Neural cell (in vitro differentiated cells): ENCODE data around the gene FTSJ3.

ENCODE experiments used
- REST ChIP-seq: IDR thresholded peaks from 2 replicates; pipeline ENCODE4 v1.6.1; 2012; ENCODE audit warnings: borderline replicate concordance
- TF ChIP-seq, protein P1 (sequence below): fragments of 450-650 bp; IDR thresholded peaks from 2 replicates; pipeline ENCODE4 v1.5.1; 2014; ENCODE audit warnings: antibody characterized with exemption, mild to moderate bottlenecking, moderate library complexity; ENCODE audit not compliant: poor library complexity, severe bottlenecking

- TF ChIP-seq, protein P1, sequence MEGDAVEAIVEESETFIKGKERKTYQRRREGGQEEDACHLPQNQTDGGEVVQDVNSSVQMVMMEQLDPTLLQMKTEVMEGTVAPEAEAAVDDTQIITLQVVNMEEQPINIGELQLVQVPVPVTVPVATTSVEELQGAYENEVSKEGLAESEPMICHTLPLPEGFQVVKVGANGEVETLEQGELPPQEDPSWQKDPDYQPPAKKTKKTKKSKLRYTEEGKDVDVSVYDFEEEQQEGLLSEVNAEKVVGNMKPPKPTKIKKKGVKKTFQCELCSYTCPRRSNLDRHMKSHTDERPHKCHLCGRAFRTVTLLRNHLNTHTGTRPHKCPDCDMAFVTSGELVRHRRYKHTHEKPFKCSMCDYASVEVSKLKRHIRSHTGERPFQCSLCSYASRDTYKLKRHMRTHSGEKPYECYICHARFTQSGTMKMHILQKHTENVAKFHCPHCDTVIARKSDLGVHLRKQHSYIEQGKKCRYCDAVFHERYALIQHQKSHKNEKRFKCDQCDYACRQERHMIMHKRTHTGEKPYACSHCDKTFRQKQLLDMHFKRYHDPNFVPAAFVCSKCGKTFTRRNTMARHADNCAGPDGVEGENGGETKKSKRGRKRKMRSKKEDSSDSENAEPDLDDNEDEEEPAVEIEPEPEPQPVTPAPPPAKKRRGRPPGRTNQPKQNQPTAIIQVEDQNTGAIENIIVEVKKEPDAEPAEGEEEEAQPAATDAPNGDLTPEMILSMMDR = no peak
- no peak for TF ChIP-seq REST
These were observed 5.0 kb upstream of the FTSJ3 start for GRCh38 chr17:63832455-63832854.
